HCT116 (cell line): ENCODE measurements around the gene GPSM3. TPM values are rescaled to one million over a fixed set of nuclear protein-coding genes. Genes with fewer than 3 reads are reported as not detected.
"Not testable (repeated sequence)": the region's sequence is repeated elsewhere in the genome, so short reads cannot be mapped to it uniquely, and the experiment has no call there.

ENCODE experiments used
- ATAC-seq: fragments of 200-7000 bp; cut with Tn5 transposase; 2 replicates; pipeline ENCODE4 v1.9.1; 2020; ENCODE audit warnings: mild to moderate bottlenecking, moderate library complexity
- BruUV-seq: library from RNA; stranded (reverse); fragments of 400-500 nt; replicated peaks from 2 replicates; lab custom pipeline; 2021; lab: Mats Ljungman, UMichigan
- CTCF ChIA-PET: fragments of 300-600 bp; sonication (Branson Sonifier 250); formaldehyde crosslinking; loops from one replicate; lab custom pipeline; 2021; ENCODE audit warnings: antibody characterized with exemption; lab: Charles Lee
- POLR2A ChIA-PET: fragments of 300-600, 350-600 bp; sonication (Branson Sonifier 250); formaldehyde crosslinking; loops from one replicate; lab custom pipeline; 2021; ENCODE audit warnings: antibody characterized with exemption; lab: Charles Lee
- RAD21 ChIA-PET, 2 experiments: fragments of 300-600 bp; sonication (Branson Sonifier 250); formaldehyde crosslinking; loops; one replicate each; lab custom pipeline; 2023; ENCODE audit warnings: low total read pairs in 2 of 2; ENCODE audit not compliant: uncharacterized antibody in 2 of 2, unreplicated experiment in 2 of 2, low non-redundant PET in 1 of 2; lab: Charles Lee
- DNase-seq: peaks from one replicate; pipeline ENCODE4 v3.0.0-alpha.2; 2010; ENCODE audit warnings: low read depth, low spot score
- H2AFZ ChIP-seq: fragments of 200-600 bp; shearing (Covaris generic), sonication (generic); 2 replicates; pipeline ENCODE4 v1.6.1; 2017; ENCODE audit warnings: low read depth, mixed run types, mixed read lengths, antibody characterized with exemption, low read length; ENCODE audit not compliant: poor library complexity, severe bottlenecking
- H3K27ac ChIP-seq: 2 replicates; pipeline ENCODE4 v1.5.1; 2012; ENCODE audit warnings: low read depth, low read length
- H3K27me3 ChIP-seq: fragments of 200-600 bp; sonication (generic); 2 replicates; pipeline ENCODE4 v1.6.1; 2016; ENCODE audit warnings: mixed run types, low read length, mixed read lengths; ENCODE audit not compliant: insufficient read depth
- H3K36me3 ChIP-seq, 2 experiments: fragments of 200-500 bp in 1 of 2; fragments of 200-600 bp in 1 of 2; sonication (Bioruptor generic) in 1 of 2; sonication (generic) in 1 of 2; 2 replicates each; pipeline versions ENCODE4 v1.5.1 to v1.6.1; 2014 to 2016; ENCODE audit warnings: low read length in 2 of 2, inconsistent platforms in 1 of 2, mixed read lengths in 1 of 2, mixed run types in 1 of 2; ENCODE audit not compliant: insufficient read depth in 2 of 2, control insufficient read depth in 1 of 2
- H3K4me1 ChIP-seq, 2 experiments: fragments of 200-600 bp in 1 of 2; sonication (generic) in 1 of 2; 2 replicates each; pipeline versions ENCODE4 v1.5.1 to v1.6.1; 2012 to 2017; ENCODE audit warnings: low read length in 2 of 2, inconsistent platforms in 1 of 2, mild to moderate bottlenecking in 1 of 2, mixed read lengths in 1 of 2, mixed run types in 1 of 2, moderate library complexity in 1 of 2; ENCODE audit not compliant: insufficient read depth in 2 of 2, control insufficient read depth in 1 of 2
- H3K4me2 ChIP-seq: fragments of 200-600 bp; sonication (generic); 2 replicates; pipeline ENCODE4 v1.6.1; 2017; ENCODE audit warnings: mixed run types, low read length, mixed read lengths
- H3K4me3 ChIP-seq, 2 experiments: fragments of 200-600 bp in 1 of 2; sonication (generic) in 1 of 2; replicated peaks in 1 of 2; 2 replicates each; pipeline ENCODE4 v1.5.1; 2011 to 2016; ENCODE audit warnings: low read length in 2 of 2, control low read depth in 1 of 2, low read depth in 1 of 2, mild to moderate bottlenecking in 1 of 2, mixed read lengths in 1 of 2, mixed run types in 1 of 2
- H3K79me2 ChIP-seq: fragments of 200-600 bp; sonication (generic); 2 replicates; pipeline ENCODE4 v1.6.1; 2017; ENCODE audit warnings: mild to moderate bottlenecking, mixed run types, low read length, moderate library complexity, mixed read lengths; ENCODE audit not compliant: insufficient read depth
- H3K9ac ChIP-seq: fragments of 200-600 bp; sonication (generic); 2 replicates; pipeline ENCODE4 v1.6.1; 2016; ENCODE audit warnings: low read length, mixed read lengths
- H3K9me2 ChIP-seq: fragments of 200-600 bp; sonication (generic), shearing (Covaris generic); 2 replicates; pipeline ENCODE4 v1.6.1; 2017; ENCODE audit warnings: mixed run types, mild to moderate bottlenecking, moderate library complexity; ENCODE audit not compliant: insufficient read depth
- H3K9me3 ChIP-seq, 2 experiments: fragments of 200-500 bp in 1 of 2; fragments of 200-600 bp in 1 of 2; sonication (Bioruptor generic) in 1 of 2; sonication (generic) in 1 of 2; 2 replicates each; pipeline ENCODE4 v1.6.1; 2014 to 2017; ENCODE audit warnings: low read length in 2 of 2, mixed read lengths in 2 of 2, inconsistent platforms in 1 of 2, low read depth in 1 of 2, mild to moderate bottlenecking in 1 of 2, mixed run types in 1 of 2, moderate library complexity in 1 of 2; ENCODE audit not compliant: control insufficient read depth in 1 of 2, insufficient read depth in 1 of 2
- H4K20me1 ChIP-seq: fragments of 200-600 bp; sonication (generic), shearing (Covaris generic); 2 replicates; pipeline ENCODE4 v1.6.1; 2017; ENCODE audit warnings: mixed run types, mild to moderate bottlenecking, moderate library complexity; ENCODE audit not compliant: insufficient read depth
- intact Hi-C: fragments of 100-400 bp; cut with micrococcal nuclease; formaldehyde crosslinking; loops from 2 replicates; pipeline ENCODE4 v1.10.0; 2022
- total RNA-seq: library from RNA; stranded (reverse); gene quantifications from one replicate; pipeline ENCODE4 v1.2.1, GENCODE V29; 2021; ENCODE audit not compliant: unreplicated experiment

Gene GPSM3
- total RNA-seq, 1 experiment from 2014 or later, result 1.2 TPM

DNA sequence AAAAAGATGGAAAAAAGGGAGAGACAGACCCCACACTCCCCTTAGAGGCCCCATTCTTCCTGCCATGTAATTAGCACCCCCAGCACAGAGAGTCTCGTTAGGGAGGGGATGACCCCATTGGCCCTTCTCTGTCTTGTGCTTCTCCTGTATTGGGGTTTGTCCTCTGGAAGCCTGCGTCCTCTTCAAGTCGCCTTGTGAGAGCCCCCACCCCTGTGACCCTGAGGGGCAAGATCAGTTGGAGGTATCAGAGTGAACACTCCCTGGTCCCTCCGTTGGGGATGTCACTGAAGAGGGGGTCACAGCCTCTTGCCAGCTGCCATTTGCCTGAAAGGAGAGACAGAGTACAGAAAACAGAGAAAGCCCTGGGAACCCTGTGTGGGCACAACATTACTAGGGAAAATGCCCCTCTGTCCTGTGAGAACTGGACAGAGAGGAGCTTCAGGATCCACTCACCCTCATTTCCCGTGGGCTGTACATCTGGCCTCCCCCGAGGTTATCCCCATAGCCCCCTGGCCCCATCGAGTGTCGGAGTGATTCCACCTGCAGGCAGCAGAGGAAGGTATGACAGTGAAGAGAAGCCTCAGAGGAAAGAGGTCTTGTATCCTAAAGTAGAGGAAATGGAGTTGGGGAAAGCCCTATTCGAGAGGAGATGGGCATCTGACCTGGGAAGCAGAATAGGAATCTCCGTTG lies 6.1 kb downstream of the GPSM3 start:
- DNase-seq, H3K9ac ChIP-seq, H3K9me3 ChIP-seq, H4K20me1 ChIP-seq, H3K27me3 ChIP-seq, RAD21 ChIA-PET, H2AFZ ChIP-seq, H3K4me3 ChIP-seq, H3K9me2 ChIP-seq, intact Hi-C loops, BruUV-seq, ATAC-seq: not testable (repeated sequence)
- ChIA-PET POLR2A (interaction anchor here (0.7 to 1.2 kb wide), 3 partner anchors 9 to 607 kb away, joined by 3 to 11 read pairs (median 5); partner anchors contain the start of gene FKBPL), CTCF (interaction anchor here (1.3 kb wide), 1 partner anchor 9 kb away, joined by 4 read pairs; no protein-coding TSS in a partner anchor)
- H3K36me3 ChIP-seq, result peaks cover 5 to 10% of the 10 kb centered on the region in 2 experiments; a peak in 3 of 4 replicates
- H3K79me2 ChIP-seq, result peaks cover 13% of the 10 kb centered on the region
- H3K27ac ChIP-seq, result peak overlapping the region; percentile 44; the same call in 1 of the 2 replicates
- H3K4me2 ChIP-seq, result 0 out of 2 replicates have a peak overlapping the region, but pooled peaks have one; percentile 35
- H3K4me1 ChIP-seq, result peaks cover 12 to 43% of the 10 kb centered on the region in 2 experiments

- POLR2A ChIA-PET, result interaction anchor here (0.7 to 1.2 kb wide), 5 partner anchors 10 to 786 kb away, joined by 3 to 11 read pairs (median 4); partner anchors contain the start of gene FKBPL
- H3K9me2 ChIP-seq, H3K27me3 ChIP-seq, RAD21 ChIA-PET, H3K9me3 ChIP-seq, intact Hi-C loops, BruUV-seq, H2AFZ ChIP-seq, H4K20me1 ChIP-seq: not testable (repeated sequence)
- peaks cover 13% of the 10 kb centered on the region for H3K79me2 ChIP-seq
- DNase-seq (peak; percentile 81), ATAC-seq (peak; percentile 74)
- H3K36me3 ChIP-seq, result peaks cover 10 to 11% of the 10 kb centered on the region in 2 experiments; a peak in 3 of 4 replicates
- peaks cover 6 to 37% of the 10 kb centered on the region in 2 experiments for H3K4me1 ChIP-seq
- CTCF ChIA-PET, result interaction anchor here (1.3 kb wide), 1 partner anchor 10 kb away, joined by 4 read pairs; no protein-coding TSS in a partner anchor
- peak overlapping the region; percentile 44; the same call in 1 of the 2 replicates for H3K27ac ChIP-seq
- peak overlapping the region; percentile 13 to 23; a peak in 1 of 4 replicates for H3K4me3 ChIP-seq
- peak overlapping the region; percentile 35 for H3K4me2 ChIP-seq
- H3K9ac ChIP-seq, result peak overlapping the region; percentile 33; the same call in 1 of the 2 replicates
Observed at GRCh38 chr6:32185681-32186131, 6.7 kb downstream of the GPSM3 start.
